Psoas muscle (tissue), 8 donors: Measurements from ENCODE around the gene EXOC3L1. TPM values are rescaled to one million over a fixed set of nuclear protein-coding genes. Genes with fewer than 3 reads are reported as not detected.

Experiments used
- ATAC-seq, 4 donors: fragments of 200-7000 bp; cut with Tn5 transposase; one replicate each; pipeline ENCODE4 v1.9.1; 2020; ENCODE audit warnings: moderate library complexity in 3 of 4, mild to moderate bottlenecking in 2 of 4
- DNase-seq, 2 donors: peaks; one replicate each; pipeline ENCODE4 v3.0.0-alpha.2; 2020
- H3K27ac ChIP-seq: fragments of 200-600 bp; one replicate; pipeline ENCODE4 v1.8.0; 2022
- H3K27me3 ChIP-seq, 3 donors: fragments of 200-600 bp in 1 of 3; one replicate each; pipeline versions ENCODE4 v1.6.1 to v1.8.0; 2013 to 2022; ENCODE audit warnings: low read length in 2 of 3, mild to moderate bottlenecking in 2 of 3, moderate library complexity in 1 of 3; ENCODE audit not compliant: insufficient read depth in 3 of 3
- H3K36me3 ChIP-seq, 2 donors: fragments of 200-600 bp in 1 of 2; one replicate each; pipeline versions ENCODE4 v1.6.1 to v1.8.0; 2013 to 2022; ENCODE audit warnings: low read depth in 1 of 2, mild to moderate bottlenecking in 1 of 2, moderate library complexity in 1 of 2; ENCODE audit not compliant: insufficient read depth in 1 of 2
- H3K4me1 ChIP-seq: fragments of 200-600 bp; one replicate; pipeline ENCODE4 v1.8.0; 2022
- H3K4me3 ChIP-seq: fragments of 200-600 bp; one replicate; pipeline ENCODE4 v1.8.0; 2022; ENCODE audit warnings: mild to moderate bottlenecking
- H3K9me3 ChIP-seq: fragments of 200-600 bp; one replicate; pipeline ENCODE4 v1.8.0; 2022
- CTCF ChIP-seq: fragments of 200-600 bp; IDR thresholded peaks from one replicate; pipeline ENCODE4 v1.8.0; 2022; ENCODE audit warnings: antibody characterized with exemption
- WGBS, 3 donors: extraction: QIAGEN DNeasy Blood & Tissue Kit; methylation state at CpG; one replicate each; pipeline versions ENCODE4 v1.1.6 to v1.1.7; 2013; 5-methylcytosine and 5-hydroxymethylcytosine counted together
- intact Hi-C, 2 donors: fragments of 100-400 bp; cut with DNase I; formaldehyde crosslinking; loops; one replicate each; pipeline versions ENCODE4 v1.11.0 to v1.14.2; 2022
- polyA plus RNA-seq, 3 donors: library from polyadenylated mRNA; stranded (reverse); fragments of 200-250 nt; gene quantifications; one replicate each; pipeline ENCODE4 v1.2.3, GENCODE V29; 2013
- total RNA-seq, 4 donors: library from RNA; stranded (reverse); fragmentation: NEBNext Ultra II Directional in 2 of 4; extraction: Animal tissue kit (Norgen Biotek cat#: 25700) in 2 of 4; gene quantifications; one replicate each; pipeline versions ENCODE4 v1.2.1 to v1.2.4, GENCODE V29; 2021 to 2023
- donor health status: healthy with polysubstance abuse.
- donor health status: DM: no; HTN: no; CAD: no; lungs with moderate emphysema.
- donor health status: Bipolar disorder and iron deficiency.
- donor health status: healthy.
- donor health status: DM: yes; HTN: yes; CAD: no.
- donor health status: DM: no; HTN: no; CAD: no.
- donor health status: DM: no; HTN: no; CAD: no.
- donor health status: DM: yes; HTN: yes; CAD: no.

EXOC3L1 gene
- total and polyA plus RNA-seq, 7 donors, result 0.84 to 3.4 (median 1.2) TPM

GRCh38 chr16:67182288-67182687 is 7.6 kb downstream of the EXOC3L1 start:
- Histone ChIP-seq H3K4me3 (no peak overlapping the region), H3K27me3 (no peaks in the 10 kb centered on the region), H3K9me3 (no peaks in the 10 kb centered on the region), H3K27ac (no peak overlapping the region), H3K36me3 (no peaks in the 10 kb centered on the region), H3K4me1 (peaks cover 40% of the 10 kb centered on the region)
- intact Hi-C loops, result no loop called here
- TF ChIP-seq CTCF, result no peak
- WGBS, 3 donors, result 86 to 97% (median 88%) methylated on average over 2 of the region's 2 CpGs
- ATAC-seq, result no peak
- no peak for DNase-seq

DNA sequence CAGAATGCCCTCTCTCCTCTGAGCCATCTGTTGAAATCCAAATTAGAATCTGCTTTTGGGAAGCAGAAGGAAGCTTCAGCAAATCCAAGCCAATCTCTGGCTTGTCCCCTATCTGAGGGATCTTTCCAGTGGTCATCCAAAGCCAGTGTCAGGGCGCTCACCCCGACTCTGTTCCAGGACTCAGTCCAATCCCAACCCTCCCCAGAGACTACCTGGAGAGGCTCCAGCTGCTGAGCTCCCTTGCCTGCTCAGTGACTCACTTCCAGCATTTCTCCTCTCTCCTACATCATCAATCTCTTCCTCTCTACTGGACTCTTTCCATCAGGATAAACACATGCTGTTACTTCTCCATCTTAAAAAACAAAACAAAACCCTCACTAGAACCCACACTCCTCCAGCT is 8.6 kb downstream of the EXOC3L1 start:
- no peak overlapping the region for H3K27ac ChIP-seq
- no peak for TF ChIP-seq CTCF
- H3K4me1 ChIP-seq, result peaks cover 41% of the 10 kb centered on the region
- no peak for DNase-seq
- H3K9me3 ChIP-seq, result no peaks in the 10 kb centered on the region
- ATAC-seq, result no peak
- no peaks in the 10 kb centered on the region for H3K36me3 ChIP-seq
- H3K4me3 ChIP-seq, result no peak overlapping the region
- 36 to 43% (median 37%) methylated on average over 2 of the region's 2 CpGs for WGBS, 3 donors
- intact Hi-C loops, result no loop called here
- H3K27me3 ChIP-seq, result no peaks in the 10 kb centered on the region

DNA sequence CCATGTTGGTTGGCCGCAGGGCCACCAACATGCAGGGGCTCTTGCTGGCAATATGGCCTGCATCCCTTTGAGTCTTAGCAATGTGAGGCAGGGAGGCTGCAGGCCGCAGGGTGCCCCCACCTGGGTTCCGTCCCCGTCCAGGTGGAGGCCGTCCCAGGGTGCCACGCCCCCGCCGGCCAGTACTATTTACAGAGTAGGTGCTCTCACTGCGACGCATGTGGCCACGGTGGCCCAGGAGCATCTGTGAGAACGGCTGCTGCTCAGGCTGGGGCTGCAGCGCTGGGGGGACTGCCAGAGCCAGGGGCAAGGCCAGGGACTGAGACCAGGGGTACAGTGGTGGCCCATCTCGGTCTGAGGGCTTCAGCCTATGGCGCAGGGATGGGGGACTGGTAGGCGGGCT is 9.8 kb downstream of the EXOC3L1 start:
- Histone ChIP-seq H3K27me3 (no peaks in the 10 kb centered on the region), H3K9me3 (no peaks in the 10 kb centered on the region), H3K27ac (no peak overlapping the region), H3K36me3 (peaks cover 0 to 6% of the 10 kb centered on the region in 2 donors), H3K4me3 (no peak overlapping the region), H3K4me1 (peaks cover 35% of the 10 kb centered on the region)
- WGBS, 3 donors, result 89 to 95% (median 94%) methylated on average over 15 to 16 of the region's 16 CpGs
- intact Hi-C loops, result no loop called here
- no peak for TF ChIP-seq CTCF
- no peak for ATAC-seq
- no peak for DNase-seq

DNA sequence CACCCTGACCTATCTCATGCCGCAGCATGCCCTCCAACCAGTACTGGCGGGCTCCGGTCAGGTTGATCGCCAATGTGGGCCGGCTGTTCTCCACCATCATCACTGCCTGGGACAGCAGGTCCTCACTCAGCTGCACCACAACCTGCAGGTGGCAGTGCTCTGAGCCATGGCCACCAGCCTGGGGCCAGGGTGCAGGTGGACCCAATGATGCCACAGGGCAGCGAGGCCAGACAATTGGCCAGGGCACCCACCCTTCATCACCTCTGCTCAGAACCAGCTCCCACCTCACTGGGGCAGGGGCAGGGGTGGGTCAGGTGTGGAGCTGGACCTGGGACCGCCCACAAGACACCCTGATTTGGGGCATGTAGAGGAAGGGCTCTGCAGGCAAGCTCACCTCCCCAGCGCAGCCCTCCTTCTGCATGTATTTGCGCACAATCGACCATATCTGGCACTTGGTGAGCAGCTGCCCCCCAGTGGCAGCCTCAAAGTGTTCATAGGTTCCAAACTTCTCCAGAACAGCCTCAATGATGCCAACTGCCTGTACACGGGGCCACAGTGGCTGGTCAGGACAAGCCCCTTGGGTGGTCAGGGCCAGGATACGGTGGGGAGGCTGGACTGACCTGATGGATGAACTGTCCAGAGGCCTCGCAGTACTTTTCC is 10.4 kb downstream of the EXOC3L1 start:
- Histone ChIP-seq H3K9me3 (no peaks in the 10 kb centered on the region), H3K36me3 (peaks cover 0 to 10% of the 10 kb centered on the region in 2 donors), H3K4me1 (peaks cover 35% of the 10 kb centered on the region), H3K27me3 (no peaks in the 10 kb centered on the region), H3K4me3 (no peak overlapping the region), H3K27ac (no peak overlapping the region)
- ATAC-seq (no peak), DNase-seq (no peak)
- intact Hi-C loops, result no loop called here
- TF ChIP-seq CTCF, result no peak
- WGBS, 3 donors, result 86 to 90% (median 90%) methylated on average over 13 of the region's 13 CpGs
